GM12874 (cell line): ENCODE results near the gene SLC25A21.

Source experiments
- TF ChIP-seq, protein P1 (sequence below): IDR thresholded peaks from 2 replicates; pipeline ENCODE4 v1.5.1; 2011; ENCODE audit warnings: low read depth, mild to moderate bottlenecking, control low read depth, low read length, moderate library complexity; ENCODE audit not compliant: insufficient read depth

SLC25A21 gene

DNA sequence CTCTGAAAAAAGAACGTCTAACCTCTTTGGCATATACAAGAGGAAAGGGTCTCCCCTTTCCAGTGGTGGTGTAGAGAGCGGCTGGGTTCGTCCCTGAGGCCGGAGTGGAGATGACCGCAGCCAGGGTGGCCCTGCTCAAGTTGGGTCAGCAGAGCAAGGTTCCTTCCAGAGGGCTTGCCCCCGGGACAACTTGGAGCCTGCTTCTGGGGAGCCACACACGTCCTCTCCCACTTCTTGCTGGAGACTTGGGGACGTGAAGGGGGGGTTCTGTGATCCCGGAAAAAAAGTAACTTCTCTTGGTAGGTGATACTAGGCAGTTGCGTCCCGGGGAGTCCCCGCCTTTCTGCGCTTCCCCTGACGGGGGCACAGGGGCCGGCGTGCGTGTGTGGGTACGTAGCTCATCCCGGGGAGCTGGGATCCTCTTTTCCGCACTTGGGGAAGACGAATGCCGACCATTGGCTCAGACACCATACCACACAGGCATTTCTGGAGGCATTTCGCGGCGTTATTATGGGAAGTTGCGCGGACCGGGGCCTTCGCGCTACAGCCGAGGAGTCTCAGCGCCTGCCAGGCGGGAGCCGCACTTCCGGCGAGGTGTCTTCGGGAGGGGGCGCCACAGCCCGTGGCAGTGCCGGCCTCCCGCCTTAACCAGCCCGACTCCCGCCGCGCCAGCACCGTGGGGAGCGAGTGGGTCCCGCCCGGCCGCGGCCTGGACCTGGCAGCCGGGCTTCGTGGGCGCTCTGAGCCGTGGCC lies 525.6 kb downstream of the SLC25A21 start:
- TF ChIP-seq, protein P1, sequence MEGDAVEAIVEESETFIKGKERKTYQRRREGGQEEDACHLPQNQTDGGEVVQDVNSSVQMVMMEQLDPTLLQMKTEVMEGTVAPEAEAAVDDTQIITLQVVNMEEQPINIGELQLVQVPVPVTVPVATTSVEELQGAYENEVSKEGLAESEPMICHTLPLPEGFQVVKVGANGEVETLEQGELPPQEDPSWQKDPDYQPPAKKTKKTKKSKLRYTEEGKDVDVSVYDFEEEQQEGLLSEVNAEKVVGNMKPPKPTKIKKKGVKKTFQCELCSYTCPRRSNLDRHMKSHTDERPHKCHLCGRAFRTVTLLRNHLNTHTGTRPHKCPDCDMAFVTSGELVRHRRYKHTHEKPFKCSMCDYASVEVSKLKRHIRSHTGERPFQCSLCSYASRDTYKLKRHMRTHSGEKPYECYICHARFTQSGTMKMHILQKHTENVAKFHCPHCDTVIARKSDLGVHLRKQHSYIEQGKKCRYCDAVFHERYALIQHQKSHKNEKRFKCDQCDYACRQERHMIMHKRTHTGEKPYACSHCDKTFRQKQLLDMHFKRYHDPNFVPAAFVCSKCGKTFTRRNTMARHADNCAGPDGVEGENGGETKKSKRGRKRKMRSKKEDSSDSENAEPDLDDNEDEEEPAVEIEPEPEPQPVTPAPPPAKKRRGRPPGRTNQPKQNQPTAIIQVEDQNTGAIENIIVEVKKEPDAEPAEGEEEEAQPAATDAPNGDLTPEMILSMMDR = no peak

DNA sequence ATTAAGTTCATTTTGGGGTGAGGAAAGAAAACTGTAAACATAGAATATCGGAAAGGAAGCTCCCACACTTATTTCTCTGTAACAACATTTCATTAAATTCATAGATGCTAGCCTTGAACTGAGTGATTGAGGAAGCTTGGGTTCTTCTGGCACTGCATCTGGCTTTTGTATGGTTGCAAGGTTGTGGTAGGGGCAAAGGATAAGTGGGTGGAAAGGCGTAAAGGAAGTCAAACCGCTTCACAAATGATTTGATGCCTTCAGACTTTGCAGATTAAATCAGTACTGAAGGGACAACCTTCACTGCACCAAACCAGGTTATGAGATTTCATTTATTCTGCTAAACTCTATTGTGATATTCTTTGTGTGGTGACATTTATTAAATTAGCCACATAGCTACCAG lies 538.8 kb downstream of the SLC25A21 start:
- TF ChIP-seq, protein P1 = no peak
